ENCODE measurements around the gene KLK10. TPM values are rescaled to one million over a fixed set of nuclear protein-coding genes. Genes with fewer than 3 reads are reported as not detected.

The KLK10 gene
- total and polyA plus RNA-seq, 2 donors (not counting 3 experiments of a cell fraction or from before 2014, with no cell fraction given), result not detected

- FAIRE-seq (no peak), DNase-seq (ENCODE audit: low read depth, low spot score) (no peak)
- dilution Hi-C loops (cut with MboI; ENCODE audit: extremely low pct_ligation_motif_present, low sequenced_read_pairs) (no loop called here), intact Hi-C loops (cut with micrococcal nuclease) (no loop called here)
- POLR2A ChIA-PET, result no interaction called here
- no peaks in the 10 kb centered on the region for H3K27me3 ChIP-seq (ENCODE audit: control insufficient read depth in 2 of 2, insufficient read depth in 2 of 2, low read length in 2 of 2)
- H2AFZ ChIP-seq (ENCODE audit: low read depth, low read length), result no peak overlapping the region
- CTCF ChIA-PET, result no interaction called here
- H3K9me3 ChIP-seq (replicated peaks; ENCODE audit: control insufficient read depth, insufficient read depth, low read length), result no peaks in the 10 kb centered on the region
- no peak overlapping the region for H3K9ac ChIP-seq (replicated peaks; ENCODE audit: extremely low read depth, insufficient read depth, low read length)
- no peaks in the 10 kb centered on the region for H3K9me1 ChIP-seq (replicated peaks; ENCODE audit: control insufficient read depth, extremely low read depth, insufficient read depth, low read length)
- no peaks in the 10 kb centered on the region for H3K4me1 ChIP-seq (ENCODE audit: control insufficient read depth, extremely low read depth, insufficient read depth, low read length)
- H3K27ac ChIP-seq (ENCODE audit: insufficient read depth, low read depth, low read length), result no peak overlapping the region
- no peaks in the 10 kb centered on the region for H3K36me3 ChIP-seq (ENCODE audit: control insufficient read depth in 2 of 2, extremely low read depth in 1 of 2, insufficient read depth in 2 of 2, low read length in 2 of 2)
- no peaks in the 10 kb centered on the region for H4K20me1 ChIP-seq (replicated peaks; ENCODE audit: control insufficient read depth, extremely low read depth, insufficient read depth, low read length)
- H3K4me3 ChIP-seq (replicated peaks in 1 of 3; ENCODE audit: insufficient read depth in 1 of 3, low read depth in 1 of 3, low read length in 3 of 3), result no peak overlapping the region
- BruUV-seq (replicated peaks), result no TSS peak
- TF ChIP-seq EZH2 (IDR thresholded peaks at IDR 0.05; ENCODE audit: borderline replicate concordance, low read depth, low read length, severe bottlenecking) (no peak), GATA2 (IDR thresholded peaks at IDR 0.05; ENCODE audit: insufficient read depth, insufficient read length, low read depth, low read length) (no peak), JUN (IDR thresholded peaks at IDR 0.05; ENCODE audit: borderline replicate concordance, insufficient read depth, insufficient read length, low read depth) (no peak), MAX (IDR thresholded peaks at IDR 0.05; ENCODE audit: insufficient read depth, insufficient read length) (no peak), FOS (IDR thresholded peaks at IDR 0.05; ENCODE audit: borderline replicate concordance, insufficient read depth, low read length) (no peak), POLR2AphosphoS5 (IDR thresholded peaks at IDR 0.05; ENCODE audit: insufficient read depth, low read depth, low read length) (no peak), POLR2A (IDR thresholded peaks at IDR 0.05; ENCODE audit: low read depth, low read length) (no peak), CTCF (IDR thresholded peaks at IDR 0.05; ENCODE audit: extremely low read depth in 1 of 2, insufficient read depth in 1 of 2, low read depth in 1 of 2, low read length in 2 of 2) (no peak), MYC (IDR thresholded peaks at IDR 0.05; ENCODE audit: low read depth, low read length) (no peak)
- H3K79me2 ChIP-seq (ENCODE audit: control insufficient read depth, insufficient read depth, low read length), result no peaks in the 10 kb centered on the region
- no peak overlapping the region for H3K4me2 ChIP-seq (ENCODE audit: insufficient read depth, low read length)
Measured at GRCh38 chr19:51007488-51007887, 12.0 kb downstream of the KLK10 start.

Measured in endothelial cell of umbilical vein (primary cell).